ENCODE measurements around the gene GPAM.

GRCh38 chr10:112231602-112232400 lies 48.2 kb upstream of the GPAM start:
- TF ChIP-seq CTCF (IDR thresholded peaks at IDR 0.05) (no peak), YY1 (IDR thresholded peaks at IDR 0.05; ENCODE audit: low read depth) (no peak)

Measured in SK-N-SH (cell line).